Measurements from ENCODE around the gene HLX.

HLX gene

GRCh38 chr1:220914283-220915116 lies 35.3 kb downstream of the HLX start:
- TF ChIP-seq ARNT (IDR thresholded peaks at IDR 0.05) (no peak), L3MBTL2 (conservative IDR thresholded peaks at IDR 0.05) (no peak), LEF1 (IDR thresholded peaks at IDR 0.05; ENCODE audit: borderline replicate concordance) (no peak), FOXM1 (IDR thresholded peaks at IDR 0.05; ENCODE audit: borderline replicate concordance) (no peak), FOXA1 (IDR thresholded peaks at IDR 0.05) (no peak), HDGF (IDR thresholded peaks at IDR 0.05; ENCODE audit: borderline replicate concordance) (no peak), TARDBP (IDR thresholded peaks at IDR 0.05) (no peak), BHLHE40 (IDR thresholded peaks at IDR 0.05; ENCODE audit: borderline replicate concordance) (no peak), CTBP1 (IDR thresholded peaks at IDR 0.05; ENCODE audit: borderline replicate concordance) (no peak), SP1 (IDR thresholded peaks at IDR 0.05) (no peak), NFRKB (IDR thresholded peaks at IDR 0.05) (no peak), ELF4 (IDR thresholded peaks at IDR 0.05) (no peak)
- POLR2A ChIA-PET: no interaction called here
- no peak for DNase-seq (ENCODE audit: extremely low spot score)
- CTCF ChIA-PET: interaction anchor here (0.6 kb wide), 1 partner anchor 373 kb away, joined by 3 read pairs; no protein-coding TSS in a partner anchor

GRCh38 chr1:220915117-220915440 lies 35.8 kb downstream of the HLX start:
- DNase-seq (ENCODE audit: extremely low spot score): no peak
- TF ChIP-seq ARNT (IDR thresholded peaks at IDR 0.05) (no peak), CTBP1 (IDR thresholded peaks at IDR 0.05; ENCODE audit: borderline replicate concordance) (no peak), NFRKB (IDR thresholded peaks at IDR 0.05) (no peak), FOXM1 (IDR thresholded peaks at IDR 0.05; ENCODE audit: borderline replicate concordance) (no peak), FOXK2 (IDR thresholded peaks at IDR 0.05) (no peak), ELF4 (IDR thresholded peaks at IDR 0.05) (no peak), SUZ12 (IDR thresholded peaks at IDR 0.05) (no peak), PKNOX1 (IDR thresholded peaks at IDR 0.05) (peak; percentile 80)
- ChIA-PET POLR2A (no interaction called here), CTCF (interaction anchor here (0.6 kb wide), 1 partner anchor 374 kb away, joined by 3 read pairs; no protein-coding TSS in a partner anchor)

- ChIA-PET CTCF (no interaction called here), POLR2A (no interaction called here)
- DNase-seq (ENCODE audit: extremely low spot score): no peak
- TF ChIP-seq ARNT (IDR thresholded peaks at IDR 0.05): no peak
- TF ChIP-seq FOXK2 (IDR thresholded peaks at IDR 0.05): no peak
- no peak for TF ChIP-seq FOXM1 (IDR thresholded peaks at IDR 0.05; ENCODE audit: borderline replicate concordance)
- no peak for TF ChIP-seq ELF4 (IDR thresholded peaks at IDR 0.05)
- no peak for TF ChIP-seq ZNF384 (IDR thresholded peaks at IDR 0.05)
These were observed 36.7 kb downstream of the HLX start for GRCh38 chr1:220915954-220916353.

GRCh38 chr1:220917101-220917500 lies 37.9 kb downstream of the HLX start:
- ChIA-PET POLR2A (no interaction called here), CTCF (no interaction called here)
- peak; percentile 36 for DNase-seq (ENCODE audit: extremely low spot score)
- TF ChIP-seq ELF4 (IDR thresholded peaks at IDR 0.05) (no peak), FOXK2 (IDR thresholded peaks at IDR 0.05) (0 out of 2 replicates have a peak, but pooled peaks have one; percentile 31), PKNOX1 (IDR thresholded peaks at IDR 0.05) (peak; percentile 84), HDGF (IDR thresholded peaks at IDR 0.05; ENCODE audit: borderline replicate concordance) (no peak), SP1 (IDR thresholded peaks at IDR 0.05) (no peak), CTBP1 (IDR thresholded peaks at IDR 0.05; ENCODE audit: borderline replicate concordance) (peak; percentile 93), FOXM1 (IDR thresholded peaks at IDR 0.05; ENCODE audit: borderline replicate concordance) (peak; percentile 46; the same call in 1 of the 2 replicates), ARNT (IDR thresholded peaks at IDR 0.05) (peak; percentile 54; the same call in 1 of the 2 replicates), ZNF384 (IDR thresholded peaks at IDR 0.05) (no peak), BHLHE40 (IDR thresholded peaks at IDR 0.05; ENCODE audit: borderline replicate concordance) (no peak), L3MBTL2 (conservative IDR thresholded peaks at IDR 0.05) (no peak)

- TF ChIP-seq PKNOX1 (IDR thresholded peaks at IDR 0.05): peak; percentile 95
- peak; percentile 54 for TF ChIP-seq CTBP1 (IDR thresholded peaks at IDR 0.05; ENCODE audit: borderline replicate concordance)
- peak; percentile 87 for TF ChIP-seq ZNF384 (IDR thresholded peaks at IDR 0.05)
- no peak for TF ChIP-seq FOXM1 (IDR thresholded peaks at IDR 0.05; ENCODE audit: borderline replicate concordance)
- POLR2A ChIA-PET: no interaction called here
These were observed 38.4 kb downstream of the HLX start for GRCh38 chr1:220917535-220918209.

GRCh38 chr1:220918285-220918951 lies 39.2 kb downstream of the HLX start:
- DNase-seq (ENCODE audit: extremely low spot score): peak; percentile 38
- TF ChIP-seq FOXA1 (IDR thresholded peaks at IDR 0.05): peak; percentile 94
- peak; percentile 94 for TF ChIP-seq PKNOX1 (IDR thresholded peaks at IDR 0.05)
- no peak for TF ChIP-seq TARDBP (IDR thresholded peaks at IDR 0.05)
- TF ChIP-seq FOXK2 (IDR thresholded peaks at IDR 0.05): peak; percentile 69; the same call in 1 of the 2 replicates
- TF ChIP-seq ZNF384 (IDR thresholded peaks at IDR 0.05): peak; percentile 77
- peak; percentile 76 for TF ChIP-seq ARNT (IDR thresholded peaks at IDR 0.05)
- TF ChIP-seq NFRKB (IDR thresholded peaks at IDR 0.05): no peak
- TF ChIP-seq CTBP1 (IDR thresholded peaks at IDR 0.05; ENCODE audit: borderline replicate concordance): peak; percentile 96
- ChIA-PET CTCF (no interaction called here), POLR2A (no interaction called here)

More at GRCh38 chr1:220917535-220918209, 38.4 kb downstream of the HLX start:
- DNase-seq (ENCODE audit: extremely low spot score): no peak
- CTCF ChIA-PET: no interaction called here
